Measurements from ENCODE around the gene FBXO4. TPM values are rescaled to one million over a fixed set of nuclear protein-coding genes. Genes with fewer than 3 reads are reported as not detected.
"Not testable (repeated sequence)": the region's sequence is repeated elsewhere in the genome, so short reads cannot be mapped to it uniquely, and the experiment has no call there.

Gene FBXO4
- total and polyA plus RNA-seq, 2 donors (not counting 1 experiment from before 2014, with no cell fraction given) = 7.6 to 17.9 TPM

- ChIA-PET CTCF (no interaction called here), POLR2A (no interaction called here)
- H3K27ac Mint-ChIP-seq = no peak overlapping the region
- Histone ChIP-seq H3K4me2 (replicated peaks; ENCODE audit: low read depth, low read length, poor library complexity, severe bottlenecking) (no peak overlapping the region), H4K20me1 (ENCODE audit: control insufficient read depth, insufficient read depth, low read length, poor library complexity, severe bottlenecking) (no peaks in the 10 kb centered on the region), H2AFZ (ENCODE audit: insufficient read depth, low read depth, low read length, poor library complexity, severe bottlenecking) (no peak overlapping the region), H3K27me3 (replicated peaks in 1 of 4; ENCODE audit: control extremely low read depth in 1 of 4, control insufficient read depth in 3 of 4, insufficient read depth in 4 of 4, low read length in 3 of 4) (no peaks in the 10 kb centered on the region), H3K4me3 (ENCODE audit: control extremely low read depth in 1 of 5, extremely low read depth in 1 of 5, insufficient read depth in 1 of 5, low read depth in 2 of 5, low read length in 4 of 5) (no peak overlapping the region), H3K9me3 (ENCODE audit: control extremely low read depth in 1 of 3, control insufficient read depth in 2 of 3, insufficient read depth in 1 of 3, low read length in 2 of 3) (peaks cover 0 to 3% (median 0%) of the 10 kb centered on the region in 3 donors), H3K4me1 (ENCODE audit: control insufficient read depth in 2 of 2, insufficient read depth in 2 of 2, low read length in 2 of 2) (no peaks in the 10 kb centered on the region), H3K27ac (ENCODE audit: low read length in 2 of 2) (no peak overlapping the region), H3K79me2 (ENCODE audit: control insufficient read depth, insufficient read depth, low read length) (no peaks in the 10 kb centered on the region), H3K9ac (ENCODE audit: low read length) (no peak overlapping the region), H3K36me3 (replicated peaks in 1 of 2; ENCODE audit: control extremely low read depth in 1 of 2, control insufficient read depth in 1 of 2, extremely low read depth in 1 of 2, insufficient read depth in 2 of 2, low read length in 1 of 2) (no peaks in the 10 kb centered on the region)
- intact Hi-C loops (cut with micrococcal nuclease) = no loop called here
- H3K4me3 Mint-ChIP-seq = no peak overlapping the region
- peaks cover 5% of the 10 kb centered on the region for H3K27me3 Mint-ChIP-seq
- no peak for TF ChIP-seq CTCF (IDR thresholded peaks at IDR 0.05)
- no peak for TF ChIP-seq EZH2 (IDR thresholded peaks at IDR 0.05; ENCODE audit: borderline replicate concordance, insufficient read depth, low read depth, low read length, poor library complexity, severe bottlenecking)
- ATAC-seq (ENCODE audit: low read depth) (no peak), DNase-seq (no peak)
- H3K9me3 Mint-ChIP-seq (ENCODE audit: insufficient read depth) = no peaks in the 10 kb centered on the region
- H3K4me1 Mint-ChIP-seq = no peaks in the 10 kb centered on the region
These were observed 55.8 kb downstream of the FBXO4 start for GRCh38 chr5:41980870-41981269.

- H3K27ac ChIP-seq (ENCODE audit: low read length in 2 of 2); H3K4me3 Mint-ChIP-seq; POLR2A ChIA-PET; H4K20me1 ChIP-seq (ENCODE audit: control insufficient read depth, insufficient read depth, low read length, poor library complexity, severe bottlenecking); ATAC-seq (ENCODE audit: low read depth); DNase-seq; H3K9me3 ChIP-seq (ENCODE audit: control extremely low read depth in 1 of 3, control insufficient read depth in 2 of 3, insufficient read depth in 1 of 3, low read length in 2 of 3); H3K4me2 ChIP-seq (replicated peaks; ENCODE audit: low read depth, low read length, poor library complexity, severe bottlenecking); intact Hi-C loops (cut with micrococcal nuclease); H3K4me1 ChIP-seq (ENCODE audit: control insufficient read depth in 2 of 2, insufficient read depth in 2 of 2, low read length in 2 of 2); H3K9ac ChIP-seq (ENCODE audit: low read length); H3K4me3 ChIP-seq (ENCODE audit: control extremely low read depth in 1 of 5, extremely low read depth in 1 of 5, insufficient read depth in 1 of 5, low read depth in 2 of 5, low read length in 4 of 5); H3K36me3 ChIP-seq (replicated peaks in 1 of 2; ENCODE audit: control extremely low read depth in 1 of 2, control insufficient read depth in 1 of 2, extremely low read depth in 1 of 2, insufficient read depth in 2 of 2, low read length in 1 of 2); H3K9me3 Mint-ChIP-seq (ENCODE audit: insufficient read depth); H3K27me3 ChIP-seq (replicated peaks in 1 of 4; ENCODE audit: control extremely low read depth in 1 of 4, control insufficient read depth in 3 of 4, insufficient read depth in 4 of 4, low read length in 3 of 4); H3K79me2 ChIP-seq (ENCODE audit: control insufficient read depth, insufficient read depth, low read length); H3K27ac Mint-ChIP-seq; H2AFZ ChIP-seq (ENCODE audit: insufficient read depth, low read depth, low read length, poor library complexity, severe bottlenecking); H3K4me1 Mint-ChIP-seq; CTCF ChIA-PET: not testable (repeated sequence)
- H3K27me3 Mint-ChIP-seq = peaks cover 14% of the 10 kb centered on the region
- WGBS (ENCODE audit: insufficient coverage) = no CpG with 5 or more reads among the region's 2 CpGs
These were observed 57.8 kb downstream of the FBXO4 start for GRCh38 chr5:41982858-41983257.
